SK-N-SH (cell line): ENCODE results near the gene RHBG. TPM values are rescaled to one million over a fixed set of nuclear protein-coding genes. Genes with fewer than 3 reads are reported as not detected.

Source experiments
- CTCF ChIA-PET: fragments of 300-600, 350-600 bp; formaldehyde crosslinking; extraction: SDS; loops from one replicate; lab custom pipeline; 2021; lab: Yijun Ruan, JAX
- POLR2A ChIA-PET: fragments of 350-600 bp; sonication (Branson Sonifier 250); formaldehyde crosslinking; extraction: SDS; loops from one replicate; lab custom pipeline; 2020; ENCODE audit warnings: antibody characterized with exemption, inconsistent platforms; lab: Yijun Ruan, JAX
- DNase-seq: peaks from one replicate; pipeline ENCODE4 v3.0.0; 2012
- H2AFZ ChIP-seq: fragments of 200-600 bp; sonication (generic); 2 replicates; pipeline ENCODE4 v1.8.1; 2016; ENCODE audit warnings: antibody characterized with exemption, mild to moderate bottlenecking, low read depth
- H3F3A ChIP-seq: fragments of 200-600 bp; sonication (generic); replicated peaks from 2 replicates; pipeline ENCODE3; 2016; ENCODE audit warnings: antibody characterized with exemption, mild to moderate bottlenecking; ENCODE audit not compliant: insufficient read depth
- H3K27ac ChIP-seq, 2 experiments: fragments of 200-500 bp in 1 of 2; fragments of 200-600 bp in 1 of 2; sonication (Bioruptor generic) in 1 of 2; sonication (generic), shearing (Covaris generic) in 1 of 2; 2 replicates each; pipeline versions ENCODE4 v1.5.1 to v1.6.1; 2014 to 2016; ENCODE audit warnings: low read depth in 2 of 2, inconsistent platforms in 1 of 2, low read length in 1 of 2, mild to moderate bottlenecking in 1 of 2, mixed read lengths in 1 of 2
- H3K27me3 ChIP-seq: fragments of 200-600 bp; sonication (generic), shearing (Covaris generic); 2 replicates; pipeline ENCODE4 v1.6.1; 2016; ENCODE audit warnings: mixed run types; ENCODE audit not compliant: insufficient read depth
- H3K36me3 ChIP-seq, 2 experiments: fragments of 200-500 bp in 1 of 2; fragments of 200-600 bp in 1 of 2; sonication (Bioruptor generic) in 1 of 2; sonication (generic) in 1 of 2; replicated peaks in 1 of 2; 2 replicates each; pipeline versions ENCODE3 to v1.5.1; 2014 to 2016; ENCODE audit warnings: low read length in 1 of 2, mild to moderate bottlenecking in 1 of 2; ENCODE audit not compliant: insufficient read depth in 2 of 2, control insufficient read depth in 1 of 2
- H3K4me1 ChIP-seq, 2 experiments: fragments of 200-500 bp in 1 of 2; fragments of 200-600 bp in 1 of 2; sonication (Bioruptor generic) in 1 of 2; sonication (generic), shearing (Covaris generic) in 1 of 2; 2 replicates each; pipeline versions ENCODE4 v1.5.1 to v1.6.1; 2014 to 2016; ENCODE audit warnings: low read depth in 1 of 2, low read length in 1 of 2, mixed run types in 1 of 2; ENCODE audit not compliant: insufficient read depth in 2 of 2, control insufficient read depth in 1 of 2
- H3K4me2 ChIP-seq: fragments of 200-600 bp; sonication (generic), shearing (Covaris generic); 2 replicates; pipeline ENCODE4 v1.6.1; 2017; ENCODE audit warnings: mixed run types
- H3K4me3 ChIP-seq, 2 experiments: fragments of 200-500 bp in 1 of 2; fragments of 200-600 bp in 1 of 2; sonication (Bioruptor generic) in 1 of 2; sonication (generic), shearing (Covaris generic) in 1 of 2; 2 replicates each; pipeline versions ENCODE4 v1.5.1 to v1.8.1; 2014 to 2016; ENCODE audit warnings: low read depth in 2 of 2, inconsistent platforms in 1 of 2, low read length in 1 of 2, mild to moderate bottlenecking in 1 of 2, mixed read lengths in 1 of 2, moderate library complexity in 1 of 2
- H3K79me2 ChIP-seq: fragments of 200-600 bp; sonication (generic); 2 replicates; pipeline ENCODE4 v1.8.1; 2017; ENCODE audit warnings: mild to moderate bottlenecking; ENCODE audit not compliant: insufficient read depth
- H3K9ac ChIP-seq: fragments of 200-600 bp; sonication (generic); 2 replicates; pipeline ENCODE4 v1.6.1; 2017; ENCODE audit warnings: mixed run types
- H3K9me2 ChIP-seq: fragments of 200-600 bp; sonication (generic); 2 replicates; pipeline ENCODE4 v1.6.1; 2017; ENCODE audit warnings: mixed run types
- H3K9me3 ChIP-seq: fragments of 200-600 bp; sonication (generic); 2 replicates; pipeline ENCODE4 v1.6.1; 2017; ENCODE audit warnings: mixed run types, mild to moderate bottlenecking, moderate library complexity
- H4K20me1 ChIP-seq: fragments of 200-600 bp; sonication (generic); 2 replicates; pipeline ENCODE4 v1.6.1; 2017; ENCODE audit warnings: mild to moderate bottlenecking, mixed run types; ENCODE audit not compliant: insufficient read depth
- CTCF ChIP-seq: fragments of 200-600 bp; sonication (generic); IDR thresholded peaks from 2 replicates; pipeline ENCODE4 v1.6.1; 2017; ENCODE audit warnings: antibody characterized with exemption, mild to moderate bottlenecking, moderate library complexity
- EP300 ChIP-seq, 2 experiments: IDR thresholded peaks; 2 replicates each; pipeline versions ENCODE4 v1.4.0 to v1.6.1; 2012; ENCODE audit warnings: borderline replicate concordance in 1 of 2, low read depth in 1 of 2, low read length in 1 of 2
- EZH2phosphoT487 ChIP-seq: fragments of 200-600 bp; sonication (generic); IDR thresholded peaks from 2 replicates; pipeline ENCODE4 v1.6.1; 2017; ENCODE audit warnings: low read depth, mixed run types, mild to moderate bottlenecking, antibody characterized with exemption, moderate library complexity, borderline replicate concordance
- FOXJ3 ChIP-seq: sonication (generic); formaldehyde crosslinking; IDR thresholded peaks from 2 replicates; pipeline ENCODE4 v1.5.1; 2020; ENCODE audit warnings: mild to moderate bottlenecking, missing genetic modification reagents
- FOXM1 ChIP-seq: IDR thresholded peaks from 2 replicates; pipeline ENCODE4 v1.4.0; 2012; ENCODE audit warnings: low read depth, mild to moderate bottlenecking
- IRF3 ChIP-seq: fragments of 150-350 bp; IDR thresholded peaks from 2 replicates; pipeline ENCODE4 v1.6.1; 2016; ENCODE audit warnings: mild to moderate bottlenecking, low read depth, low read length
- MAX ChIP-seq: IDR thresholded peaks from 2 replicates; pipeline ENCODE4 v1.4.0; 2012; ENCODE audit warnings: low read depth
- MXI1 ChIP-seq: IDR thresholded peaks from 2 replicates; pipeline ENCODE4 v1.6.1; 2012; ENCODE audit warnings: mild to moderate bottlenecking, low read depth, low read length, improper control_type of control experiment
- NFIC ChIP-seq: IDR thresholded peaks from 2 replicates; pipeline ENCODE4 v1.4.0; 2012; ENCODE audit warnings: borderline replicate concordance
- NRF1 ChIP-seq: IDR thresholded peaks from 2 replicates; pipeline ENCODE4 v1.6.1; 2012; ENCODE audit warnings: low read depth, mild to moderate bottlenecking, low read length
- RAD21 ChIP-seq: IDR thresholded peaks from 2 replicates; pipeline ENCODE4 v1.6.1; 2012; ENCODE audit warnings: mild to moderate bottlenecking, low read length
- RFX5 ChIP-seq: IDR thresholded peaks from 2 replicates; pipeline ENCODE4 v1.6.1; 2012; ENCODE audit warnings: mild to moderate bottlenecking, improper control_type of control experiment, low read length
- RXRA ChIP-seq: IDR thresholded peaks from 2 replicates; pipeline ENCODE4 v1.4.0; 2012; ENCODE audit warnings: low read depth, mild to moderate bottlenecking, borderline replicate concordance
- SIN3A ChIP-seq: IDR thresholded peaks from 2 replicates; pipeline ENCODE4 v1.6.1; 2012; ENCODE audit warnings: low read depth, mild to moderate bottlenecking, low read length, moderate library complexity, borderline replicate concordance
- TAF1 ChIP-seq: IDR thresholded peaks from 2 replicates; pipeline ENCODE4 v1.6.1; 2012; ENCODE audit warnings: low read depth, mild to moderate bottlenecking, low read length, moderate library complexity, borderline replicate concordance
- TCF12 ChIP-seq: IDR thresholded peaks from 2 replicates; pipeline ENCODE4 v1.4.0; 2012
- TEAD4 ChIP-seq: IDR thresholded peaks from 2 replicates; pipeline ENCODE4 v1.4.0; 2012; ENCODE audit warnings: mild to moderate bottlenecking, borderline replicate concordance; ENCODE audit not compliant: insufficient read depth
- USF1 ChIP-seq: IDR thresholded peaks from 2 replicates; pipeline ENCODE4 v1.4.0; 2012; ENCODE audit warnings: low read depth, borderline replicate concordance
- USF2 ChIP-seq: fragments of 150-350 bp; IDR thresholded peaks from 2 replicates; pipeline ENCODE4 v1.6.1; 2017; ENCODE audit warnings: antibody characterized with exemption, low read length, low read depth, borderline replicate concordance
- YY1 ChIP-seq: IDR thresholded peaks from 2 replicates; pipeline ENCODE4 v1.4.0; 2012; ENCODE audit warnings: low read depth, mild to moderate bottlenecking
- ZBTB33 ChIP-seq: IDR thresholded peaks from 2 replicates; pipeline ENCODE4 v1.4.0; 2012; ENCODE audit warnings: low read depth, borderline replicate concordance
- WGBS: methylation state at CpG from one replicate; pipeline ENCODE4 v1.1.6; 2017; ENCODE audit warnings: low lambda C conversion rate; 5-methylcytosine and 5-hydroxymethylcytosine counted together
- polyA plus RNA-seq, 3 experiments: library from polyadenylated mRNA; depleted of rRNA; stranded (reverse); fragments of >200 nt; gene quantifications; 2 replicates each; pipeline ENCODE4 v1.2.3, GENCODE V29; 2012

The RHBG gene
- polyA plus RNA-seq, 1 of the 3 experiments (the other 2 are of a cell fraction) = 0.18 TPM

GRCh38 chr1:156383023-156383422, 14.0 kb downstream of the RHBG start (continued):
- TF ChIP-seq SIN3A (no peak), RAD21 (peak; percentile 86), ZBTB33 (no peak), MAX (no peak)

- Histone ChIP-seq H3K27me3 (no peaks in the 10 kb centered on the region), H4K20me1 (no peaks in the 10 kb centered on the region), H2AFZ (no peak overlapping the region), H3K4me1 (peaks cover 5 to 6% of the 10 kb centered on the region in 2 experiments; a peak in 2 of 4 replicates), H3K79me2 (no peaks in the 10 kb centered on the region), H3K9ac (no peak overlapping the region), H3K4me2 (no peak overlapping the region), H3K36me3 (no peaks in the 10 kb centered on the region), H3F3A (no peaks in the 10 kb centered on the region), H3K9me2 (no peaks in the 10 kb centered on the region), H3K9me3 (no peaks in the 10 kb centered on the region), H3K27ac (no peak overlapping the region), H3K4me3 (no peak overlapping the region)
- DNase-seq = no peak
- POLR2A ChIA-PET = no interaction called here
- CTCF ChIA-PET = interaction anchor here (0.7 to 12.4 kb wide), 15 partner anchors 8 to 224 kb away, joined by 3 to 412 read pairs (median 5); partner anchors contain the start of gene RHBG
- 79% methylated on average over 3 of the region's 3 CpGs for WGBS
- TF ChIP-seq FOXJ3 (no peak), NFIC (no peak), NRF1 (no peak), FOXM1 (no peak), EZH2phosphoT487 (no peak), TAF1 (no peak), CTCF (no peak), USF2 (no peak), USF1 (no peak), EP300 (IDR thresholded peaks at IDR 0.05; ENCODE audit: borderline replicate concordance in 1 of 2, low read depth in 1 of 2, low read length in 1 of 2) (no peak), RFX5 (no peak), IRF3 (no peak), RXRA (no peak), SIN3A (no peak), TCF12 (no peak), TEAD4 (no peak), YY1 (no peak), MXI1 (no peak)
Observed at GRCh38 chr1:156384007-156384406, 15.0 kb downstream of the RHBG start.
